ENCODE measurements around the gene ENGASE.

The ENGASE gene

DNA sequence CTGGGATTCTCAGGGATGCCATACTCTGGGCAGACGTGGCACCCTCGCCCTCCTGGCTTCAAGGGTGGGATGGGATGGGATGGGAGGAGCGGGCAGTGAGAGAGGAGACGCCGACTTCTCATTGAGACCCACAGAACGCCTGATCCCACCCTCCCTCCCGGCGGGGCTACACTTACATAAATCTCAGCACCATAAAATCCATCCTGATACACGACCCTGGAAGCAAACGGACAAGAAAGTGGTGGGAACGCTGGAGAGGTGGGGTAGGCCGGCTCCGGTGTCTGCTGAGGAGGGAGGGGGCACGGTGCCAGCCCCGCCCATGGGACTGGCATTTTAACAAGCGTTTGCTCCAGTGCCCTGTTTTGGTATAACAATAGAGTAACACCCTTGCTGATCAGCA is 21.9 kb downstream of the ENGASE start:
- no peak for DNase-seq

GRCh38 chr17:79097226-79098055 is 22.8 kb downstream of the ENGASE start:
- DNase-seq: no peak

DNA sequence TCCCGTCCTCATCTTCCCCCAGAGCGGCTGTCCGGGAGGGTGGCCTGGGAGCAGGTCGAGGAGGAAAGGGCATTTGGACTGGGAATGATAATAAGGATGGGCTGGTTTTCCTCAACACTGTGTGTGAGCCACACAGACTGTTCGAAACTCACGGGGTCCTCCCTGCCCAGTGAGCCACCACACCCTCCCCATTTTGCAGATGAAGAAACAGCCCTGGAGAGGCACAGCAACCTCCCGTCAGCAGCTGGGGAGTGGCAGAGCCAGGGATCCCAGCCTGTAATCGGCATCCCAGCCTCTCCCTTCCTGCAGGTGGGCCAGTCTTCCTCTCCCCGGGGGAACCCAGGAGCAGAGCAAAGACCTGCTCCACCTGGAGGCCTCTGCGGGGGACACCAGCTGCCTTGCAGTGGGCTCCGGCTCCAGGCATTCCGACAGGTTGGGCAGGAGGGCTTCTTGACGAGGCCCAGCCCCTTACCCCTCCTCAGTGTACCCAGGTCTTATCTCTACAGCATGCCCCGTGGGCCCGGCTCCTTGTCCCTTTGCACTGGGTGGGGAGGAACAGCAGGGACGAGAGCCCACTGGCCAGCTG is 23.8 kb downstream of the ENGASE start:
- DNase-seq: no peak

DNA sequence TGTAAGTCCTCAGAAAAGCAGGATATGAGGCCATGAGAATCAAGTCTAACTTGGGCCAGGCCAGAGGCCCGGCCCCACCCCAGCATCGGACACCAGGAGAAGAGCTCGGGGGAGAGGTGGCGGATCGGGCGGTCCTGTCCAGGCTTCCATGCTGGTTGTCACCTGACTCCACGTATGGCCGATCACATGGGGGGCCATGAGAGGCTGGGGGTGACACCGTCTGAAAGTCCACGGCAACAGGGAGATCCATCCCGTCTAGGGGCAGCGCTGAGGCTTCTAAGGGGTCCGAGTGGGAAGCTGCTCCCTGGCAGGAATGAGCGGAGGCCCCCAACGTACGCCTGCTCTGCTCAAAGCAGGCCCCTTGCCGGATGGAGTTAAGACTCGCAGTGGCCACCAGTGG is 25.8 kb downstream of the ENGASE start:
- DNase-seq: no peak

- DNase-seq: no peak
Measured at GRCh38 chr17:79101111-79101673, 26.6 kb downstream of the ENGASE start.

DNA sequence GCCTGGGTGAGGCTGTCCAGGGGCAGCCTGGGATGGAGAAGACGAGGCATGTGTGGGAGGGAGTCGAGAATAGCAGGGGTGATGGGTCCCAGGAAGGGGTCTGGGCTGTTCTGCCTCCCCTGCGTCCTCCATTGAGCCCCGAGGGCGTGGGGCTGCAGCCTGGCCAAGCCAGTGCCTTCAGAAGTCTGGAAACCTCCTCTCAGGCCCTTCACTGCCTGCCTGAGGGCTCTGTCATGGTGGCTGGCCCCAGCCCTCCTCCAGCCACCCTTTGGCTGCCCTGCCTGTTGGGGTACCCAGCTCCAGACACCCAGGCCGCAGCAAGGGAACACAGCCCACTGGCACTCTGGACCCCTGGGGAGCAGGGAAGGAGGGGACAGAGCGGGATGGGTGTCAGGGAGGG is 27.6 kb downstream of the ENGASE start:
- no peak for DNase-seq

DNA sequence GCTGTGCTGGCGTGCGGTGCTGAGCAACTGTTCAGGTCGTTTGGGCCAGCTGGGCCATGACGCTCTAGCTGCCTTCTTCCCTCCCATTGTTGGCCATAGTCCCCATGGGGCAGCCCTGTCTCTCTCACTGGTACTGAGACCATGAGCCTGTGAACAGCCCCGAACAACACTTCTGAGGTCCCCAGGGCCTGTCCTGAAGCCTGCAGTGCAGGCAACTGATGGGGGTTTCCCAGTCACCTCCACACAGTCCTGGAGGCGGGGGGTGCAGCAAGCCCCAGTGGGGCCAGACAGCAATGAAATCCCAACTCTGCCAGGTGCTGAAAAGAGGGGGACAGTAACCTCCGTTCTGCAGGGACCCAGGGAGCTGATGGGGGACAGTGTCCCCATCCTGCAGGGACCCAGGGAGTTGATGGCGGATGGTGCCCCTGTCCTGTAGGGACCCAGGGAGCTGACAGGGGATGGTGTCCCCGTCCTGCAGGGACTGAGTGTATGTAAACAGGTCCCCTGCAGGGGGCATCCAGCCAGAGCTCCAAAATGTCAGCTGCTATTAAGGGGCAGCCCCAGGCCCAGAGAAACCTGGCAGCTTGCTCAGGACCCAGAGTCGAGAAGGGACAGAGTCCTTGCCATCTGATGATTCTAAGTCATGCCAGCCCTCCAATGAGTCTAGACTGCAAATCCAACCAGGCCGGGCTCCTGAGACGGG is 30.4 kb downstream of the ENGASE start:
- DNase-seq: no peak

GRCh38 chr17:79105937-79106336 is 31.3 kb downstream of the ENGASE start:
- no peak for DNase-seq

DNA sequence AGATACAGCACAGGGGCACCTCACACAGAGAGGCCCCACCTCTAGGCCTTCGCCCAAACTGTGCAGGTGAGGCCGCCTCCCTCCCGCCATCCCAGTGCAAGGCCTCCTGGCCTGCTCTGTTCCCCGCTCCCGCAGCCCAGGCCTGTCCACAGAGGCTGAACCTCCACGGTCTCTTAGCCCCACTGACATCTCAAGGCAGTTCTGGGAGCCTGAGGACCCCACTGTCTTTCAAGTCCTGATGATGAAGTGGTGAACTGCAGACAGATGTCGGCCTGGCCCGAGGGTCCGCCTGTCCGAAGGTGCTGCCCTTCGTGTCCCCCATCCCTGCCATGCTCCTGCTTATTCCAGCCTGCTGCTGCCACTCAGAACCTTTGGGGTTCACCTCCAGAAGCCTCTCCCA is 32.3 kb downstream of the ENGASE start:
- no peak for DNase-seq

DNA sequence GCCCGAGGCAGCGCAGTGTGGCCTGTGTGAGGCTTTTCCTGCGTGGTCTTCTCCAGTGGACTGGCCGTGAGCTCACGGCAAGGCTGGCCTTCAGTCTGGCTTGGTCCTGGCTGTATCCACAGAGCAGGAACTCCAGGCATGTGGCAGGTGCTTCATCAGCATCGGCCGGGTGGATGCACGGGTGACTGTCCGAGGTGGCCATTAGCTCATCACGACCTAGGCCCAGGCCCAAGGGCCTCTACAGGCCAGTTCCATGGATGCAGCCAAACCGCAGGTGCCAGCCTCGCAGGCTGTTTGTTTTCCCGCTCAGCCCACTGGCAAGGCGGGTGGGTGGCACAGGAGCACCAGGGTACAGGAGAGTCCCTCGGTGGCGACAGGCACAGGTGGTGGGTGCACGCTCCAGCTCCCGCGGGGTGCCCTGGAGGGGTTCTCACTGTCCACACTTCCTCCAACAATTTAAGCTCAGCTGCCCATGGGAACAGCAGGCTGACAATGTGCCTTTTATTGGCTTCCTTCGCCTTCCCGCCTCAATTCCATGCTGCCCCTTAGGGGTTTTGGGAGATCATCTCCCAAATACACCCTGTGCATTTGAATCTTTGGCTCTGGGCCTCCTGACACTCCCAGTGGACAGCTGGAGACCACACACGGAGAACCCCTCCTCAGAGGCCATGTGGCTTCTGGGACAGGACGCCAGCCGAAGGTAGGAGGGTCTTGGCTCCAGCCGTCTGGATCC is 33.0 kb downstream of the ENGASE start:
- DNase-seq: no peak

- no peak for DNase-seq
Measured at GRCh38 chr17:79108232-79108850, 33.7 kb downstream of the ENGASE start.

- no peak for DNase-seq
Measured at GRCh38 chr17:79108870-79109269, 34.2 kb downstream of the ENGASE start.

- no peak for DNase-seq
Measured at GRCh38 chr17:79109584-79109983, 35.0 kb downstream of the ENGASE start.

GRCh38 chr17:79111097-79111496 is 36.5 kb downstream of the ENGASE start:
- no peak for DNase-seq

DNA sequence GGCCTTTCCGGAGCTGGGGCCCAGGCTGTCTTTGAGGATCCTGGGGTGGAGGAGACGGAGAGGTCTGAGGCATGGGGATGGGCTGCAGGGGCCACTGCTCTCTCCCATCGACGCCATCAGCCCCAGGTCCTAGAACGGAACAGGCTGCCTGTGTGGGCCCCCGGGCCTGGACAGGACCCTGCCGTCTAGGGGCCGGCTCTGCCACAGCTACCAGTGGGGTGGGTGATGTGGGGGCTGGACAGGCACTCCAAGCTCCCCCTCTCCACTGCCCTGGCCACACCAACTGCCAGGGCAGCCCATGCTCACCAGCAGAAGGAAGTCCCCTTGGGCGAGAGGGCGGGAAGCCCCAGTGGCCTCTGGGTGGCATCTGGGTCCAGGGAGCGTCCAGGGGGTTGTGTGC is 37.8 kb downstream of the ENGASE start:
- DNase-seq: no peak

DNA sequence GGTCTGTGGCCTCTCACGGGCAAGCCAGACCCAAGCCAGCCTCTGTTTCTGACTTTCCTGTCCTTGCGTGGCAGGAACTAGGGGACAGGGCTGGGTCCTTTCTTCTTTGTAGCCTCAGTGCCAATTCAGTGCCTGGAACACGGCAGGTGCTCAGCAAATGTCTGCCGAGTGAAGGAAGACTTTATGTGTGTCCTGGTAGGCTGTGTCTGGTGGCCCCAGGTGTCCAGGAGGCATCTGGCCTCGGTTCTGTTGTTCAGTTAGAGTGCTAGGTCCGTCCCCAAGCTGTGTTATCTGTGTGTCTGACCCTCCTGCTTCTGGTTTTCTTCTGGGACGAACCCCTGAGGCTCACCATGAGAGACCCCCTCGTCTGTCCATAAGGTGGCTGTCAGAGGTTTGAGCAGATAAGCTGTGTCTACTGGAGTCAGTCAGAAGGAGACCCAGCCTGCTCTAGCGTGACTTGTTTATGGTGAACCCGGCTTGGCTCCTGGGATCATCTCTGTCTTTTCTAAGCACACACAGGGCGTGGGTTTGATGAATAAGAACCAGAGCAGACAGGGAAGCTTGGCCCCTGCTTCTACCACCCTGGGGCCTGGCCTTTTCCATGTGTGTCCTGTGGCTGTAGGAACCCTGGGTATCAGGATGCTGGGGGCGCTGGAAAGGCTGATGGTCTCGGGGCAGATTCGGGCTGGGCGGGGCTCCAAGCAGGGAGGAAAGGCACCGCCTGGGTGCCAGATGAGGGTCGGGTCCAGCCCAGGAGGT is 39.3 kb downstream of the ENGASE start:
- DNase-seq: no peak

GRCh38 chr17:79114458-79115301 is 40.1 kb downstream of the ENGASE start:
- DNase-seq: peak; percentile 77

- DNase-seq: no peak
Measured at GRCh38 chr17:79115487-79115886, 40.9 kb downstream of the ENGASE start.

DNA sequence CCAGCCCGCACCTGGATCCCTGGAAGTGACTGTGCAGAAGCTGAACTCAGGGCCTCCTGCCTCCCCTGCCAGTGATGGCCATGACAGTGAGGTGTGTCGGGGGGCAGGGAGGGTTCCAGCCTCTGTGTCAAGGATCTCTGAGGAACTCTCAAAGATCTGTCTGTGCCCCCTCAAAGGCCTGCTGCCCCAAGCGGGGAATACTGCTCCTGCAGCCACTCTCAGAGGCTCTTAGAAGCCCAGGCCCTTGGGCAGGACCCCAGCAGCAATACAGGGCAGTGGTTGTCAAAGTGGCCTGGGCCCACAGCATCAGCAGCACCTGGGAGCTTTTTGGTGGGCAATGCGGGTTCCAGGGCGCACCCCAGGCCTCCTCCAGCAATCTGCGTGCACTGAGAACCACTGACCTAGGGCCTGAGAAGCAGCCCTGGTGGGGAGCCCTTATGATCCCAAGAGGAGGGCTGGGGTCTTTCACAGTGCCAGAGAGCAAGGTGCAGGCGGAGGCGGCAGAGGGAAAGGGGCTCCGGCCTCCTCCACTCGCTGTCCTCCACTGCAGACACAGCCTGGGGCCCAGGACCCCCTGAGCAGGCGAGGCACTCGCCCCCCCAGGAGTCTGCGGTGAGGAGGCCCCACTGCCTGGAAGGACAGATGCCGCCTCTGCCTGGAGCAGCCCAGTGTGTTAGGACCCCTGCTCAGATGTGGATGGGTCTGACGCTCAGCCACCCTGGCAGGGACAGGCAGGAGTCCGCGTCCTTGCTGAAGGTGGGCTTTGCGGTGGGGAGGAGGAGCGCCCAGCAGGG is 42.1 kb downstream of the ENGASE start:
- DNase-seq: no peak

DNA sequence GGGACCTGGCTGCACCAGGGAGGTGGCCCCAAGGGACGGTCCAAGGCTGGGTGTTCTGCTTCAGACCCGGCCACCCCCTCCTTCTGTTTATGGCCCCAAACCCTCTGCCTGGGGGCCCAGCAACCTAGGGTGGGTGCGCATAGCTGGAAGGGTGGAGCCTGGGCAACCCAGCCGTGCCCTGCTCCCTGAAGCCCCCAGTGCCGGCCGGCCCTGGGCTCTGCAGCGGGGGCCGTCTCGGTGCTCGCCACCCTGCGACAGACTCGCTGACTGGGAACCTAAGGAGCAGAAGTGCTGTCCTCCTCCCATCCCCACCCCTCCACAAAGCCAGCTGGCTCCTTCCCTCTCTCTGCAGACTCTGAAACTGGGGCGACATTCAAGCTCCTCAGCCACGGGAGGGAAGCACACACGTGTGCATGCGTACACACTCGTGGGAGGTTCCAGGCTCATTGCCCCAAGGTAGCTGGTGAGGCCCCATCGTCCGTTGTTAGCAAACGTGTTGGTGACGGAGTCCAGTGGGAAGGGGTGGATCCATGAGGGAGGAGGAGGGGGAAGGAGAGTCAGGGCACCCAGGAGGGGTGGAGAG is 43.4 kb downstream of the ENGASE start:
- DNase-seq: no peak
